ENCODE measurements around the gene B3GNT2. TPM values are rescaled to one million over a fixed set of nuclear protein-coding genes. Genes with fewer than 3 reads are reported as not detected.
"Not testable (repeated sequence)": the region's sequence is repeated elsewhere in the genome, so short reads cannot be mapped to it uniquely, and the experiment has no call there.

B3GNT2 gene
- total and polyA plus RNA-seq, 2 donors (not counting 3 experiments of a cell fraction or from before 2014, with no cell fraction given), result 9.5 to 21.2 TPM

DNA sequence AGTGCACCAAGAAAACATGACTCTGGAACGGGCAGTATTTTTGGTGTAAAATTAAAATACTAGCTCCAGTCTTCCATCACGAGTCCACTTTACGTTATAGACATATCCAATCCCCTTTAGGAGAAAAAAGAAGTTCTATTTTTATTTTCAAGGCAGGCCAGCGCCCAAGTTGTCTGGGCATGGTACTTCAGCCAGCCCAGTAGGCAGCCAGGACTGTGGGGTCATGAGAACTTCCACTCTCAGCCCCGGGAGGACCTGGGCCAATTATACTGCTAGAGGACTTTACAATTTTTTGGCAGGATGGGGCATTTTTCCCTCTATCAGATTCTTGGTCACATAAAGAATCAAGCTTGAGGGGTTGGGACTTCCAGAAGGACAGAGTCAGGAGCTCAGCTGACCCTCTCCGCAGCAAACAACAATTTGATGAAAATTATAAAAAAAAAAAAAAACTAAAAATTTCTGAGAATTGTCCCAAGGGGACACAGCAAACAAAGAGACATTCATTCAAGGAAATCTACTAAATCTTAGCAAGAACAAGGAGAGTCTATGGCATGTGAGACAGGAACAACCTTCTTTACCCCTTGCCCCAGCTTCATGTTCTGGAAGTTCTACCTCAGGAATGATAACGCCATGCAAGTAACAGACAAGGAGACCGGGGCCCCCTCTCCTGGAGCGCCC, 37.3 kb upstream of the B3GNT2 start:
- intact Hi-C loops (cut with micrococcal nuclease) (no loop called here), dilution Hi-C loops (cut with MboI; ENCODE audit: extremely low pct_ligation_motif_present, low sequenced_read_pairs) (no loop called here)
- H3K36me3 ChIP-seq (ENCODE audit: control insufficient read depth in 2 of 2, extremely low read depth in 1 of 2, insufficient read depth in 2 of 2, low read length in 2 of 2), result no peaks in the 10 kb centered on the region
- H3K9me3 ChIP-seq (replicated peaks; ENCODE audit: control insufficient read depth, insufficient read depth, low read length), result no peaks in the 10 kb centered on the region
- TF ChIP-seq MYC (IDR thresholded peaks at IDR 0.05; ENCODE audit: low read depth, low read length), result no peak
- TF ChIP-seq, protein P1, sequence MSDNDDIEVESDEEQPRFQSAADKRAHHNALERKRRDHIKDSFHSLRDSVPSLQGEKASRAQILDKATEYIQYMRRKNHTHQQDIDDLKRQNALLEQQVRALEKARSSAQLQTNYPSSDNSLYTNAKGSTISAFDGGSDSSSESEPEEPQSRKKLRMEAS (IDR thresholded peaks at IDR 0.05; ENCODE audit: insufficient read depth, insufficient read length), result no peak
- TF ChIP-seq EZH2 (IDR thresholded peaks at IDR 0.05; ENCODE audit: borderline replicate concordance, low read depth, low read length, severe bottlenecking), result no peak
- no peak for TF ChIP-seq GATA2 (IDR thresholded peaks at IDR 0.05; ENCODE audit: insufficient read depth, insufficient read length, low read depth, low read length)
- TF ChIP-seq, protein P2, sequence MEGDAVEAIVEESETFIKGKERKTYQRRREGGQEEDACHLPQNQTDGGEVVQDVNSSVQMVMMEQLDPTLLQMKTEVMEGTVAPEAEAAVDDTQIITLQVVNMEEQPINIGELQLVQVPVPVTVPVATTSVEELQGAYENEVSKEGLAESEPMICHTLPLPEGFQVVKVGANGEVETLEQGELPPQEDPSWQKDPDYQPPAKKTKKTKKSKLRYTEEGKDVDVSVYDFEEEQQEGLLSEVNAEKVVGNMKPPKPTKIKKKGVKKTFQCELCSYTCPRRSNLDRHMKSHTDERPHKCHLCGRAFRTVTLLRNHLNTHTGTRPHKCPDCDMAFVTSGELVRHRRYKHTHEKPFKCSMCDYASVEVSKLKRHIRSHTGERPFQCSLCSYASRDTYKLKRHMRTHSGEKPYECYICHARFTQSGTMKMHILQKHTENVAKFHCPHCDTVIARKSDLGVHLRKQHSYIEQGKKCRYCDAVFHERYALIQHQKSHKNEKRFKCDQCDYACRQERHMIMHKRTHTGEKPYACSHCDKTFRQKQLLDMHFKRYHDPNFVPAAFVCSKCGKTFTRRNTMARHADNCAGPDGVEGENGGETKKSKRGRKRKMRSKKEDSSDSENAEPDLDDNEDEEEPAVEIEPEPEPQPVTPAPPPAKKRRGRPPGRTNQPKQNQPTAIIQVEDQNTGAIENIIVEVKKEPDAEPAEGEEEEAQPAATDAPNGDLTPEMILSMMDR (IDR thresholded peaks at IDR 0.05; ENCODE audit: extremely low read depth in 1 of 2, insufficient read depth in 1 of 2, low read depth in 1 of 2, low read length in 2 of 2), result no peak
- TF ChIP-seq POLR2A (IDR thresholded peaks at IDR 0.05; ENCODE audit: low read depth, low read length), result no peak
- TF ChIP-seq POLR2AphosphoS5 (IDR thresholded peaks at IDR 0.05; ENCODE audit: insufficient read depth, low read depth, low read length), result no peak
- H3K27ac ChIP-seq (ENCODE audit: insufficient read depth, low read depth, low read length), result no peak overlapping the region
- no peak overlapping the region for H2AFZ ChIP-seq (ENCODE audit: low read depth, low read length)
- no peak overlapping the region for H3K9ac ChIP-seq (replicated peaks; ENCODE audit: extremely low read depth, insufficient read depth, low read length)
- no TSS peak for BruUV-seq (replicated peaks)
- FAIRE-seq (no peak), DNase-seq (ENCODE audit: low read depth, low spot score) (no peak)
- no peaks in the 10 kb centered on the region for H3K79me2 ChIP-seq (ENCODE audit: control insufficient read depth, insufficient read depth, low read length)
- H3K4me1 ChIP-seq (ENCODE audit: control insufficient read depth, extremely low read depth, insufficient read depth, low read length), result no peaks in the 10 kb centered on the region
- POLR2A ChIA-PET, result no interaction called here
- H3K27me3 ChIP-seq (ENCODE audit: control insufficient read depth in 2 of 2, insufficient read depth in 2 of 2, low read length in 2 of 2), result no peaks in the 10 kb centered on the region
- no peaks in the 10 kb centered on the region for H4K20me1 ChIP-seq (replicated peaks; ENCODE audit: control insufficient read depth, extremely low read depth, insufficient read depth, low read length)
- H3K4me3 ChIP-seq (replicated peaks in 1 of 3; ENCODE audit: insufficient read depth in 1 of 3, low read depth in 1 of 3, low read length in 3 of 3), result no peak overlapping the region
- no peak overlapping the region for H3K4me2 ChIP-seq (ENCODE audit: insufficient read depth, low read length)
- no peaks in the 10 kb centered on the region for H3K9me1 ChIP-seq (replicated peaks; ENCODE audit: control insufficient read depth, extremely low read depth, insufficient read depth, low read length)
- CTCF ChIA-PET, result no interaction called here

DNA sequence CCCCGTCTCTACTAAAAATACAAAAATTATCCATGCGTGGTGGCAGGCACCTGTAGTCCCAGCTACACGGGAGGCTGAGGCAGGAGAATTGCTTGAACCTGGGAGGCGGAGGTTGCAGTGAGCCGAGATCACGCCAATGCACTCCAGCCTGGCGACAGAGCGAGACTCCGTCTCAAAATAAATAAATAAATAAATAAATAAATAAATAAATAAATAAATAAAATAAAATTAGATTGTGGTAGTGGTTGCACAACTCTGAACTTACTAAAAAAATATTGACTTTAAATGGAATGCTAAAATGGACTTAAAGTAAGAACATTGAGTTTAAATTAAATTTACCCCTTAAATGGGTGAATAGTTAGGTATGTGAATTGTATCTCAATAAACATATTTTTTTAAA, 35.2 kb upstream of the B3GNT2 start:
- H2AFZ ChIP-seq (ENCODE audit: low read depth, low read length); H3K4me1 ChIP-seq (ENCODE audit: control insufficient read depth, extremely low read depth, insufficient read depth, low read length); H3K9me3 ChIP-seq (replicated peaks; ENCODE audit: control insufficient read depth, insufficient read depth, low read length); H3K9ac ChIP-seq (replicated peaks; ENCODE audit: extremely low read depth, insufficient read depth, low read length); POLR2A ChIA-PET; H3K79me2 ChIP-seq (ENCODE audit: control insufficient read depth, insufficient read depth, low read length); H4K20me1 ChIP-seq (replicated peaks; ENCODE audit: control insufficient read depth, extremely low read depth, insufficient read depth, low read length); DNase-seq (ENCODE audit: low read depth, low spot score); H3K9me1 ChIP-seq (replicated peaks; ENCODE audit: control insufficient read depth, extremely low read depth, insufficient read depth, low read length); H3K36me3 ChIP-seq (ENCODE audit: control insufficient read depth in 2 of 2, extremely low read depth in 1 of 2, insufficient read depth in 2 of 2, low read length in 2 of 2); BruUV-seq (replicated peaks); H3K27me3 ChIP-seq (ENCODE audit: control insufficient read depth in 2 of 2, insufficient read depth in 2 of 2, low read length in 2 of 2); dilution Hi-C loops (cut with MboI; ENCODE audit: extremely low pct_ligation_motif_present, low sequenced_read_pairs); H3K4me2 ChIP-seq (ENCODE audit: insufficient read depth, low read length); H3K27ac ChIP-seq (ENCODE audit: insufficient read depth, low read depth, low read length); FAIRE-seq; H3K4me3 ChIP-seq (replicated peaks in 1 of 3; ENCODE audit: insufficient read depth in 1 of 3, low read depth in 1 of 3, low read length in 3 of 3); intact Hi-C loops (cut with micrococcal nuclease): not testable (repeated sequence)
- CTCF ChIA-PET, result interaction anchor here (1.0 kb wide), 1 partner anchor 11 kb away, joined by 3 read pairs; no protein-coding TSS in a partner anchor
